Prostate gland (tissue), 2 donors: ENCODE data around the gene APBA3.

Experiments used
- CTCF ChIP-seq, 4 experiments: fragments of 200-600 bp in 2 of 4; fragments of 450-650 bp in 2 of 4; sonication (generic) in 2 of 4; IDR thresholded peaks; 1 replicate in 3 of 4; 2 replicates in 1 of 4; pipeline ENCODE4 v1.5.1; 2016 to 2019; ENCODE audit warnings: antibody characterized with exemption in 4 of 4, mild to moderate bottlenecking in 2 of 4, moderate library complexity in 2 of 4
- POLR2A ChIP-seq: fragments of 450-650 bp; IDR thresholded peaks from one replicate; pipeline ENCODE4 v1.6.1; 2016; ENCODE audit warnings: antibody characterized with exemption, mild to moderate bottlenecking

GRCh38 chr19:3805859-3806258 is 44.4 kb upstream of the APBA3 start:
- TF ChIP-seq CTCF (IDR thresholded peaks at IDR 0.05) (no peak), POLR2A (no peak)
